ENCODE results near the gene DCUN1D1. TPM values are rescaled to one million over a fixed set of nuclear protein-coding genes. Genes with fewer than 3 reads are reported as not detected.

Gene DCUN1D1
- total and polyA plus RNA-seq, 8 donors, result 7.0 to 56.4 (median 14.5) TPM

- 64 to 74% (median 66%) methylated on average over 9 of the region's 9 CpGs for WGBS, 5 donors
- H3K4me1 ChIP-seq, result no peaks in the 10 kb centered on the region
- intact Hi-C loops (cut with DNase I; ENCODE audit: low total_unique reads), result no loop called here
- peak in 1 of 2 donors; percentile 46 for DNase-seq
- peaks cover 0 to 28% (median 16%) of the 10 kb centered on the region in 4 donors for H3K36me3 ChIP-seq
- no peaks in the 10 kb centered on the region for H3K27me3 ChIP-seq
- no peak overlapping the region for H3K27ac ChIP-seq
- TF ChIP-seq EP300 (IDR thresholded peaks at IDR 0.05) (no peak), POLR2AphosphoS5 (IDR thresholded peaks at IDR 0.05) (no peak), POLR2A (IDR thresholded peaks at IDR 0.05) (no peak)
- TF ChIP-seq, protein P1, sequence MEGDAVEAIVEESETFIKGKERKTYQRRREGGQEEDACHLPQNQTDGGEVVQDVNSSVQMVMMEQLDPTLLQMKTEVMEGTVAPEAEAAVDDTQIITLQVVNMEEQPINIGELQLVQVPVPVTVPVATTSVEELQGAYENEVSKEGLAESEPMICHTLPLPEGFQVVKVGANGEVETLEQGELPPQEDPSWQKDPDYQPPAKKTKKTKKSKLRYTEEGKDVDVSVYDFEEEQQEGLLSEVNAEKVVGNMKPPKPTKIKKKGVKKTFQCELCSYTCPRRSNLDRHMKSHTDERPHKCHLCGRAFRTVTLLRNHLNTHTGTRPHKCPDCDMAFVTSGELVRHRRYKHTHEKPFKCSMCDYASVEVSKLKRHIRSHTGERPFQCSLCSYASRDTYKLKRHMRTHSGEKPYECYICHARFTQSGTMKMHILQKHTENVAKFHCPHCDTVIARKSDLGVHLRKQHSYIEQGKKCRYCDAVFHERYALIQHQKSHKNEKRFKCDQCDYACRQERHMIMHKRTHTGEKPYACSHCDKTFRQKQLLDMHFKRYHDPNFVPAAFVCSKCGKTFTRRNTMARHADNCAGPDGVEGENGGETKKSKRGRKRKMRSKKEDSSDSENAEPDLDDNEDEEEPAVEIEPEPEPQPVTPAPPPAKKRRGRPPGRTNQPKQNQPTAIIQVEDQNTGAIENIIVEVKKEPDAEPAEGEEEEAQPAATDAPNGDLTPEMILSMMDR (IDR thresholded peaks at IDR 0.05), result no peak
- H3K9me3 ChIP-seq, result no peaks in the 10 kb centered on the region
- H3K4me3 ChIP-seq, result no peak overlapping the region
Measured at GRCh38 chr3:182920515-182921084, 59.7 kb downstream of the DCUN1D1 start.

DNA sequence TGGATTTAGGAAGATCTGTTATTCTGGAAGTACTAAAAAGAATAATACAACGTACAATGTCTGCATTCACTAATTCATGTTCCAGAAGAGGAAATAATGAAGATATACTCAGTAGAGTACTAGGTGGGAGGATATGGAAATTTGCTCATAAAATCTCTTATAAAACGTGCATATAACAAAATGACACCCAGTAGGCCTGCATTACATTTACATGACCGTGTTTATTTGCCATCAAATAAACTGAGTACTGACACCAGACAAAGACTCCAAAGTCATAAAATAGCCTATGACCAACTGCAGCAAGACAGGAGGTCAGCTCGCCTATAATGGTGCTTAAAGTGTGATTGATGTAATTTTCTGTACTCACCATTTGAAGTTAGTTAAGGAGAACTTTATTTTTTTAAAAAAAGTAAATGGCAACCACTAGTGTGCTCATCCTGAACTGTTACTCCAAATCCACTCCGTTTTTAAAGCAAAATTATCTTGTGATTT, 60.4 kb downstream of the DCUN1D1 start:
- no peaks in the 10 kb centered on the region for H3K9me3 ChIP-seq
- intact Hi-C loops (cut with DNase I; ENCODE audit: low total_unique reads), result no loop called here
- H3K4me1 ChIP-seq, result no peaks in the 10 kb centered on the region
- 83 to 89% (median 86%) methylated on average over 5 of the region's 5 CpGs for WGBS, 5 donors
- TF ChIP-seq POLR2AphosphoS5 (IDR thresholded peaks at IDR 0.05) (no peak), EP300 (IDR thresholded peaks at IDR 0.05) (no peak), POLR2A (IDR thresholded peaks at IDR 0.05) (no peak)
- TF ChIP-seq, protein P1 (IDR thresholded peaks at IDR 0.05), result no peak
- H3K27ac ChIP-seq, result no peak overlapping the region
- H3K4me3 ChIP-seq, result no peak overlapping the region
- peaks cover 0 to 34% (median 21%) of the 10 kb centered on the region in 4 donors for H3K36me3 ChIP-seq
- no peaks in the 10 kb centered on the region for H3K27me3 ChIP-seq
- no peak for DNase-seq

DNA sequence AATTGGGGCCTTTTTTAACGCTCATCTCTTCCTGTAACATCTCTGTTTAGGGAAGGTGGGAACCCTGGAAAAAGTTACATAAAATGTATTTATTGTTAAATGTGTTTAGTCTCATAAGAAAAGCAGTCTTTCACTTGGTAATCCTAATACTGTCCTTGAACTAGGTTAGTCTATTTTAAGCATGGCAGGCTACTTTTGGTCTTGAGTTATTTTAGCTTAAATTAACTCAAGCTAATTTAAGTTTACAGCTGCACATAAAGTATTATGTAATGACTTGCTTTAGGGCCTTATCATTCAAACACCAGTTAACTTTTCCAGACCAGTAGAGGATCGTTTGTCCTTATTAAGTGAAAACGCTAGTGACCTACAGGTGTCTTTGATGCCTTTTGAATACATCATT, 63.2 kb downstream of the DCUN1D1 start:
- Histone ChIP-seq H3K9me3 (no peaks in the 10 kb centered on the region), H3K4me1 (peaks cover 0 to under 1% (median 0%) of the 10 kb centered on the region in 4 donors), H3K27me3 (no peaks in the 10 kb centered on the region), H3K36me3 (peaks cover 7 to 62% (median 44%) of the 10 kb centered on the region in 4 donors), H3K4me3 (no peak overlapping the region), H3K27ac (no peak overlapping the region)
- no peak for TF ChIP-seq POLR2A (IDR thresholded peaks at IDR 0.05)
- no peak for TF ChIP-seq EP300 (IDR thresholded peaks at IDR 0.05)
- TF ChIP-seq, protein P1 (IDR thresholded peaks at IDR 0.05), result no peak
- TF ChIP-seq POLR2AphosphoS5 (IDR thresholded peaks at IDR 0.05), result no peak
- intact Hi-C loops (cut with DNase I; ENCODE audit: low total_unique reads), result no loop called here
- no peak for DNase-seq
- WGBS, 5 donors, result 73 to 84% (median 81%) methylated on average over 3 of the region's 3 CpGs

DNA sequence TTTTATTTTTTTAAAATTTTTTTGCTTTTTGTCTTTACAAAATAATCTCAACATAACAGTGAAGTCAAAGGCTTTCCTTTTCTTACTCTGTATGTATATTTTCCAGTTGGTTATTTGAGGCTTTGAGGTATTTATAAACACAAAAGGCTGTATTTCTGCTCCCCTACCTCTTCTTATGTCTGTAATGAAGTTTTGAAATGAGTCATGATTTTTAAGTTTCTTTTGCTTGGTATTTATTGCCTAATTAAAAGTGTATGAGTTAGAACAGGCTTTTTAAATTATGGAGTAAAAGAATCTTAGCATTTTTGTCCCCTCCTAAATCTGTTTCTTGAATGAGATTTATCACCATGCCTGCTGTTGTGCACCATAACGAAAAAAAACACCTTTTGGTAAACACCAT, 66.0 kb downstream of the DCUN1D1 start:
- Histone ChIP-seq H3K36me3 (peaks cover 7 to 78% (median 54%) of the 10 kb centered on the region in 4 donors), H3K9me3 (no peaks in the 10 kb centered on the region), H3K27me3 (no peaks in the 10 kb centered on the region), H3K4me1 (peaks cover 0 to 4% (median 0%) of the 10 kb centered on the region in 4 donors), H3K27ac (no peak overlapping the region), H3K4me3 (no peak overlapping the region)
- intact Hi-C loops (cut with DNase I; ENCODE audit: low total_unique reads), result no loop called here
- WGBS, 5 donors, result 83 to 92% (median 86%) methylated on average over 1 of the region's 1 CpG
- no peak for DNase-seq
- TF ChIP-seq POLR2AphosphoS5 (IDR thresholded peaks at IDR 0.05) (no peak), POLR2A (IDR thresholded peaks at IDR 0.05) (no peak), EP300 (IDR thresholded peaks at IDR 0.05) (no peak)
- TF ChIP-seq, protein P1 (IDR thresholded peaks at IDR 0.05), result no peak
